HG03159 (cell line): ENCODE data around the gene MYO1D.

ENCODE experiments used
- ATAC-seq: cut with Tn5 transposase; IDR thresholded peaks from one replicate; pipeline ENCODE4 v1.9.1; 2021; ENCODE audit warnings: mild to moderate bottlenecking, moderate library complexity; ENCODE audit not compliant: unreplicated experiment

The MYO1D gene

DNA sequence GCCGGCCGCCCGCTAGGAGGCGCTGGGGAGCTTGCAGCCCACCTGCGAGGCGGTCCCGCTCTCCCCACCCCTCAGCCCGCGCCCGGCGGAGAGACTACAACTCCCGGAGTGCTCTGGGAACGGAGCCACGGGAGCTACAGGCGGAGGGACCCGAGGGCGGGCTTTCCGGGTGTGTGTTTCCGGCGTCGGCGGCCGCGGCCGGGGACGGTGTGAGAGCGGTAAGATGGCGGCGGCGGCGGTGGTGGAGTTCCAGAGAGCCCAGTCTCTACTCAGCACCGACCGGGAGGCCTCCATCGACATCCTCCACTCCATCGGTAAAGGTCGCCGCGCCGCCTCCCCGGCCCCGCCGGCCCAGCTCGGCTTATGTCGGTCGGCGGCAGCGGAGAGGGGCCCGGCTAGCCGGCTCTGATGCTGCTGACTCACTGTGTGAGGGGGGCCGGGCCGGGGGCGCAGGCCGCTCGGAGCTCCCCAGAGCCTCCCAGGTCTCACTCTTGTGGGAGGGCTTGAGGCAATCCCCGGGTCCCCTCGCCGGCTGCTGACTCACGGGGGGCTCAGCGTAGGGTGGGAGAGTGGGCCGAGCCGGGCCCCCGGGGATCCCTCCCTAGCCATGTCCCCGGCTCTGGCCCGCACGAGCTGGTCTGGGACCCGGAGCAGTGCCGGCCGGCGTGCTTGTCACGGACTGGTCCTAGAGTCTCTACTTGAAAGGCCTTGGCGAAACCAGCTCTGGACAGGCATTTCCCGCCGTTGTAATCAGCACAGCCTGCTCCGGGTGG is 432.4 kb downstream of the MYO1D start, which contains the start of gene PSMD11:
TSS of gene PSMD11 (plus strand) at position 210 of the 773 bp plus-strand sequence. CDS start at position 224, 14 bp downstream.
- peak; percentile 92 for ATAC-seq

GRCh38 chr17:32443827-32444300 is 433.1 kb downstream of the MYO1D start:
- ATAC-seq: no peak
